DMS153 treated with DMSO at 0.1 percent for 48 hours (cell line): ENCODE results near the gene ZNF543.
"Not testable (repeated sequence)": the region's sequence is repeated elsewhere in the genome, so short reads cannot be mapped to it uniquely, and the experiment has no call there.

ENCODE experiments used
- DNase-seq: peaks from one replicate; lab custom pipeline; 2025; ENCODE audit not compliant: unreplicated experiment; lab: John Stamatoyannopoulos, UW

Gene ZNF543

DNA sequence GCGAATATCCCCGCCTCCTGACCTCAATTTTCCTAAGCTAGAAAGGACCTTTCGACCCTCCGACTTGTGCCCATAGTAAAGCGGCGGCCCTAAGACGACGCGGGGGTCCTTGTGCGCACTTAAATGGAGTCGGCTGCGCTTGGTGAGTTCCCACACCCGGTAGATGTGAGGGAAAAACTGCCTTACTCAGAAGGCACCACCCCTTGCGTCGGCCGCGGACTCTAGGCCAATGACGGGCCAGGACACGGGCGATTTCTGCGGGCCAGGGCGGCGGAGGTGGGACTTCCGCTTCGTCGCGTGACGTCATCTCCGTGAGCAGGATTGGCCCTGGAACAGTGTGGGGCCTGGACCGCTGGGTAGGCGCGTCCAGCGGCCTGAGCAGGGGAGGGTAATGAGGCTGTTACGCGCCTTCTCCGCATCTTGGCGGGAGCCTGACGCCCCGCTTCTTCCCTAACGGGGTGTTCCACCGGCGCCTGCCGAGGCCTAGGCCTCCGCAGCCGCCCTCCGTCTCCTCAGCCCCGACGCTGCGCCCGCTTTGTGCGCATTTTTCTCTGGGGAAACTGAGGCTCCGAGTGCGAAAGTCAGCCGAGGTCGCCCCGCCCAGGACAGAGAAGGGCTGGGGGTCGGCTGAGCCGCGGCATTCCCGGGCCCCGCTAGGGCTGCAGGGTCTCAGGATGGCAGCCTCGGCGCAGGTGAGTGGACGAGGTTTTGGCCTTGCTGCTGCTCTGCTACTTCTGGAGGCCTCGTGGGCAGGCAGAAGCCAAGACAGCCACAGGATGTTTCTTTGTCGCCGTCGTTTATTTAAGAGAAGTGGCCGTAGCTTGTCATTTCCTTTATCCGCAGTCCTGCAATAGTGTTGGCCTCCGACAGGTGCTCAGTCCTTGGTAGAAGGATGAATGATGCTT, at the start of gene ZNF543:
TSS of gene ZNF543 (plus strand) at position 293 of the 905 bp plus-strand sequence. CDS start at position 675, 382 bp downstream.
- peak; percentile 79 for DNase-seq

DNA sequence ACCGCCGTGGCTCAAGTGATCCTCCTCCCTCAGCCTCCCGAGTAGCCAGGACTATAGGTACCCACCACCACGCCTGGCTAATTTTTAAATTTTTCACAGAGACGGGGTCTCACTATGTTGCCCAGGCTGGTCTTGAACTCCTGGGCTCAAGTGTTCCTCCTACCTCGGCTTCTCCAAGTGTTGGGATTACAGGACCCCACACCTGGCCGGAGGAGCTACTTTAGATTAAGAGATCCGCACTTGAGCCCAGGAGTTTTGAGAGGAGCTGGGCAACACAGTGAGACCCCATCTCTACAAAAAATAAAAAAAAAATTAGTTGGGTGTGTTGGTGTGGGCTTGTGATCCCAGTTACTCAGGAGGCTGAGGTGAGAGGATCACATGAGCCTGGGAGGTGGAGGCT, 49.0 kb upstream of the ZNF543 start:
- DNase-seq: no peak

DNA sequence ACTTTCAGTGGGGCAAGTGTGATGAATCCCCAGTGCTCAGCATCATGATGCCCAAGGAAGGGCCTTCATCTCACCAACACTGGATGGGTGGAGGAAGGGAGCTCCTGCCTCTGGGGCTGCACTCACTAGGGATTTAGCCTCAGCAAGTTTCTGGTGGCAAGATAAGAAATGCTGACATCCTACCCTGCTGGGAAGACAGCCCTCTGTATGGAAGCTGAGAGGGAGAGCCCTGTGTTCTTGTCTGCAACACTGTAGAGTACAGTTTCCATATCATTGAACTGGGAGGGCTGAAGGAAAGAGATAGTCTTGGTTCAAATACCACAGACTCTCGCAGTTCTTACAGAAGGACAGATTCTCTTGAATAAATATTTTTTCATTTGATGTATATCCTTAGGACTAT, 47.3 kb upstream of the ZNF543 start:
- no peak for DNase-seq

DNA sequence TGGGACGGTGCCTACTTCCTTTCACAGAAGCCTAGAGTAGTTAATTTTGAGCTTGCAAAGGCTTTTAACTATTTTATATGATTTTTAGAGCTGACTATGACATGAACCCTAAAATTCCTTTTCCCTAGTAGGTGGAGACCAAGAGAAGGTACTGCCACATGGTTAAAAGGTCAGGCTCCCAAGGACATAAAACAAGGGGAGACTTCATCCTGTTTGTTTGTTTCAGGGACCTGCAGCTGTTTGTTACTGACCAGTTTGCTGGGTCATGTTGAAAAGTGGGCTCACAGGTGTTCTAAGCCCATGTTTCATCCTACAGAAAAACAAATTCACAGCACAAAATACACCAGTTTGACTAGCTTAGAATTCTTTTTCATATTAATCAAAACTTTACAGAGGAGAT, 43.8 kb upstream of the ZNF543 start:
- no peak for DNase-seq

DNA sequence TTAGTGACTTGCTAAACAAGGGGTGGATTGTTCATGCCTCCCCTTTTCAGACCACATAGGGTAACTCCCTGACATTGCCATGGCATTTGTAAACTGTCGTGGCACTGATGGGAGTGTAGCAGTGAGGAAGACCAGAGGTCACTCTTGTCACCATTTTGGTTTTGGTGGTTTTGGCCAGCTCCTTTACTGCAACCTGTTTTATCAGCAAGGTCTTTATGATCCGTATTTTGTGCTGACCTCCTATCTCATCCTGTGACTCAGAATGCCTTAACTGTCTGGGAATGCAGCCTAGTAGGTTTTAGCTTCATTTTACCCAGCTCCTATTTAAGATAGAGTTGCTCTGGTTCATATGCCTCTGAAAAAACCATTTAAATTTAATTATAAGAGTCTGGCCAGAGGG, 41.8 kb upstream of the ZNF543 start:
- not testable (repeated sequence) for DNase-seq

DNA sequence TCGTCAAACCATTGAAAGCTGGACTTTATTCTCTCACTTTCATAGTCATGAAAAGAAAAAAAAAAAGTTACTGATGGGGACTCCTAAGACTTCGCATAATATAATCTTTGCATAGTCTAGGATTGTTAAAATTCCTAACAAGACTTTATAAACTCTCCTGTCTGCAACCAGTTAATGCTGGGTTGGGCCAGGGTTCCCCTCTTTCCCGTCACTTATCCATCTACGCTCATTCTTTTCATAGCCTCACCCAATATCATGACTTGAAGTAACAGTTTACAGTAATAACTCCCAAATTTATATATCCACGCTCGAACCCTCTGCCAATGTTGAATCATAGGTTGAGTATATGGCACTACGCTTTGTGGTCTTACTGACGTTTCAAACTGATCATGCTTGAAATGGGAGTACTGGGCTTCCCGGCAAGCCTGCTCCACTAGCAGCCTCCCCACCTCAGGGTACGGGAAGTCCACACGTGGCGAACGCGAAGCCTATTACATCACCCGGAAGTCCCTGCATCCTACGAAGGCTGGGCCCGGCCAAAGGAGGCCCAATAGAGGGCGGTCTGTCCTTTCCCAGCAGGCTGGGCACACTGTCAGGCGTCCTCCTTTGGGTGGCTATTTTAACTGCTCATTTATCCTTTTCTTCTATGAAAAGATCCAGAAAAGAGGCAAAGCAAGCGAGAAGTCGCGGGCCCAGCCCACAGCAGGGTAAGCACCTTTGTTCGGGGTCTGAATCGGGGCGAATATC, 40.7 kb upstream of the ZNF543 start:
- DNase-seq: peak; percentile 71

DNA sequence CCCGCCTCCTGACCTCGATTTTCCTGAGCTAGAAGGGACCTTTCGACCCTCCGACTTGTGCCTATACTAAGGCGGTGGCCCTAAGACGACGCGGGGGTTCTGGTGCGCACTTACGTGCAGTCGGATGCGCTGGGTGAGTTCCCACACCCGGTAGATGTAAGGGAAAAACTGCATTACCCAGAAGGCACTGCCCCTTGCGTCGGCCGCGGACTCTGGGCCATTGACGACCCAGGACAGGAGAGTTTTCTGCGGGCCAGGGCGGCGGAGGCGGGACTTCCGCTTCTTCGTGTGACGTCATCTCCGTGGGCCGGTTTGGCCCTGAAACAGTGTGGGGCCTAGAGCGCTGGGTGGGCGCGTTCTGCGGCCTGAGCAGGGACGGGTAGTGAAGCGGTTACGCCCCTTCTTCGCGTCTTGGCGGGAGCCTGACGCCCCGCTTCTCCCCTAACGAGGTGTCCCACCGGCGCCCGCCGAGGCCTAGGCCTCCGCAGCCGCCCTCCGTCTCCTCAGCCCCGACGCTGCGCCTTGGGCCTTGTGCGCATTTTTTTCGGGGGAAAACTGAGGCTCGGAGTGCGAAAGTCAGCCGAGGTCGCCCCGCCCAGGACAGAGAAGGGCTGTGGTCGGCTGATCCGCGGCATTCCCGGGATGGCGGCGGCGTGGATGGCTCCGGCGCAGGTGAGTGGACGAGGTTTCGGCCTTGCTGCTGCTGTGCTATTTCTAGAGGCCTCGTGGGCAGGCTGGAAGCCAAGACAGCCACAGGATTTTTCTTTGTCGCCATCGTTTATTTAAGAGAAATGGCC, 39.9 kb upstream of the ZNF543 start, which contains the start of gene ZNF460:
TSS of gene ZNF460 (plus strand) at position 321 of the 797 bp plus-strand sequence. CDS start at position 643, 322 bp downstream.
- peak; percentile 84 for DNase-seq

DNA sequence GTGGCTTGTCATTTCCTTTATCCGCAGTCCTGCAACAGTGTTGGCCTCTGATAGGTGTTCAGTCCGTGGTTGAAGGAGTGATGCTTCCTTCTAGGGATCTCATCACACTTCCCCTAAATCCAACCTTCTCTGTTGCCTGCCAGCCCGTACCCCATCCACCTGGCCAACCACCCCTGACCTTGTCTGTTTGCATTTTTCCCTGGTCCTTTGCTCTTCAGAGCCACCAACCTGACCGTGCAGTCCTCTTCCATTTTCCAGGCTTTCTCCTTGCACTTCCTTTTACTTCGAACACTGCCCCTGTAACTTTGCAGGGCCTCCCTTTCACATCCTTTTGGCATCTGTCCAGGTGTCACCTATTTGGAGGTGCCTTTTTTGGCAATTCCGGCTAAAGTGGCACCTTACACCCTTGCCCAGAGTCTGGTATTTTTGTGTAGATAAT, 39.3 kb upstream of the ZNF543 start:
- DNase-seq: no peak

DNA sequence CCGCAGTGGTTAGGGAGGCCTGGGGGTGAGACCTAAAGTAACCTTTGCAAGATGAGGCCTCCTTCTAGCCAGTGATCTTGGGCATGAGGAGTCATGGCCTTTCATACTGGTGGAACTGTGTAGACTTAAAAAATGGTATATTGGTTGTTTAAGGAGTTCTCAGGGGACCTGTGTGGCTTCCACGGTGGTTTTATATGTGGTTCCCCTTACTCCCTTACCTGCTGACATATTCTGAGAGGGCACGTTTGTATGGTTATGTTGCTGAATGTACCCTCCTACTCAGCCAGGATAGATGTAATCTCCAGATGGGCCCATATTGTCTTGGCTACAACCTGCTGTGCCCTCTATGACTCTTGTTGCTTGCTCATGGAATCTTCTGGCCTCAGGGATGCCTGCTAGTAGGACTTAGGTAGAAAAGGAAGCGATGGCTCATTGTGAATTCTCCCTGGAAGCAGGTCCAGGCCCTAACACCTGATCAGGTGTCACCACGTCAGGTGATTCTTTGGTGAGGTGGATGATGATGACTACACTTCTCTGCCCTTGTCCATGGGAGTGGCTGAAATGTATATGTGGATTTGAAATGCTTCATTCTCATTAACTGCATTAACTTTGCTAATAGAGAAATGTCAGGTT, 38.1 kb upstream of the ZNF543 start:
- DNase-seq: no peak

DNA sequence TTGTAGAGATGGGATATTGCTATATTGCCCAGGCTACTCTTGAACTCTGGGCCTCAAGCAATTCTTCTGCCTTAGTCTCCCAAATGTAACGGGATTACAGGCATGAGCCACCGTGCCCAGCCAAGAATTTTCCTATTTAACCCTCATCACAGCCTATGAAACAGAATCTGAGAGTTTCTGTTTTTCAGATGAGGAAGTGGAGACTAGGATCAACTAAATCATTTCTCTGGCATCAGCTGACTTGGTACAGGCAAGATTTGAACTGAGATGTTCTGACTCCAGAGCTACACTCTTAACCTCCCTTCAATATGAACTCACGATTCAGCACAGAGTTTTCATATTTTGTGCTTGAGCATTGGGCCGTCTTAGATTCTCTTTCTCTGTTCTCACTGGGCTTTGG, 31.9 kb upstream of the ZNF543 start:
- no peak for DNase-seq

DNA sequence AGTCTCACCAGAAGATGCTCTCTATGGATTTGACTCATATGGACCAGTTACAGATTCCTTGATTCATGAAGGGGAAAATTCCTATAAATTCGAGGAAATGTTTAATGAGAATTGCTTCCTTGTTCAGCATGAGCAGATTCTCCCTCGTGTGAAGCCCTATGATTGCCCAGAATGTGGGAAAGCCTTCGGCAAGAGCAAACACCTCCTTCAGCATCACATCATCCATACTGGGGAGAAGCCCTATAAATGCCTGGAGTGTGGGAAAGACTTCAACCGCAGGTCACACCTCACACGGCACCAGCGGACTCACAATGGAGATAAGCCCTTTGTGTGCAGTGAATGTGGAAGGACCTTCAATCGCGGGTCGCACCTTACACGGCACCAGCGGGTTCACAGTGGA, 29.3 kb upstream of the ZNF543 start:
- no peak for DNase-seq

DNA sequence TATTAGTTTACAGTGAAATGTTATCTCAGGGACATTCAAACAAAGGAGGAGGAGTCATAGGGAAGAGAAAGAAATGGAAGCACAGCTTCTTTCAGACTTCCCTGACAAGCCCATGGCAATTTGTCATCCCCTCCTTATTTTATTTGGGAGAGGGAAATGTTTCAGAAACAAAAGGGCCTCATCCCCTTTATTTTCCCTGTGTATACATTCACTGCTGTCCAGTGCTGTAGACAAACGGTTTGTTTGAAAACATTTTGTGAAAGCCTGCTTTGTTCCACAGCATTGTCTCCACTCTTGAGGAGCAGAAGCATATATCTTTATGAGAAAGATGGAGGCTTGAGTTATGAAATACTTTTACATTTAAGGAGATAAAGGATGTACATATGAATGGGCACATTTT, 27.7 kb upstream of the ZNF543 start:
- no peak for DNase-seq

DNA sequence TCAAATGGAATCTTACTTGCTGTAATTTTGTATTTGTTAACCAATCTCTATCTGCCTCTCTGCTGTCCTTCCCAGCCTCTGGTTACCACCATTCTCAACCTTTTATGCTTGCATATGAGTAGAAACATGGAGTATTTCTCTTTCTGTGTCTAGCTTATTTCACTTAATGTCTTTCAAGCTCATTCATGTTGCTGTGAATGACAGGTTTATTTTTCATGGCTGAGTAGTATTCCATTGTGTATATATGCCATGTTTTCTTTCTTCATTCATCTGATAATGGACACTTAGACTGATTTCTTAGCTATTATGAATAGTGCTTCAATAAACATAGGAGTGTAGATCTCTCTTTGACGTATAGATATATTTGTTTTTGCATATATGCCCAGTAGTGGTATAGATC, 26.6 kb upstream of the ZNF543 start:
- no peak for DNase-seq

DNA sequence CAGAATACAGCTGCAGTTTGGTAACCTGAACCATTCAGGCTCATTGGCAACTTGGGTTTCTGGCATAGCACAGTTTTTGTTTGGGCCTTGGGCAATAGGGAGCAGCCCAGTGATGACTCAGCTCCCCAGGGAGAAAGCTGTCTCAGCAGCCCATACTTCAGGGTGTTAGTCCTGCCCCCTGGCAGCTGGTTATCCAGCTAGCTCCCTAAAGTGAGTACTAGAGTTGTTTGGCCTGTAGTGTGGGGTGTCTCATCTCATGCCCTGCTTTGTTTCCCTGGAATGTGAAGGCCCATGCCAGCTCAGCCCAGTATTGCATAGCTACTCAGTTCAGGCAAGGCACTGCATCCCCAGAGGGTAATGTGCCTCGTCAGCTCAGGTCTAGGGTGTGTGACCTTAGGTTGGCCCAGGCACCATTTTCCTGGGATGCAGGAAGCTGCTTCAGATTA, 18.2 kb upstream of the ZNF543 start:
- DNase-seq: no peak

DNA sequence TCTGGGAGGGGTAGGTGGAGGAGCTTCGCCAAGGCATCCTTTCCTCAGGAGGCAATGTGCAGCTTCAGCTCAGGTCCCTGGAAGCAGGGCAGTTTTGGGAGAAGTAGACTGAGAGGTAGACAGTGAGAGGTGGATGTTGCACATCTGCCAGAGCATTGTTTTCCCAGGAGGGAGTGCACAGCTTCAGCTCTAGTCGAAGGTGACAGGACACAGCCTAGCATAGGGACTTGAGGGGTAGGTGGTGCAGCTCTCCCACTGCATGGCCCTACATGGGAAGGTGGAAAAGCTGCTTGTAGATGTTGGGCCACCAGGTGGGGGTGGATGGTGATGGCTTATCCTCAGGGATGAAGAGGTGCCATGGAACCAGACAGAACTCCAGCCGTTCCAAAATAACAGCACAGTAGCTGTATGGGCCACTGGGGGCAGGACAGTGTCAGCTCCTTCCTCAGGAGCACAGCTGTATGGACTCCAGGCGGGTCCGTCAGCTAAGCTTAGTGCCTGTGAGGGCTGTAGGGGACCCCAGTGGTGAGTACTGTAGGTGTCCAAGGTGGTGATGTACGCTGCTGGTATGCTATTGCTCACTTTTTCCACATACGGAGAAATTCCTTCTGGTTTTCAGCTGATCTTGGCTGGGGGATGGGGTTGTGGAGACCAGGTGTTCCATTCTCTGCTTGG, 17.4 kb upstream of the ZNF543 start:
- no peak for DNase-seq

DNA sequence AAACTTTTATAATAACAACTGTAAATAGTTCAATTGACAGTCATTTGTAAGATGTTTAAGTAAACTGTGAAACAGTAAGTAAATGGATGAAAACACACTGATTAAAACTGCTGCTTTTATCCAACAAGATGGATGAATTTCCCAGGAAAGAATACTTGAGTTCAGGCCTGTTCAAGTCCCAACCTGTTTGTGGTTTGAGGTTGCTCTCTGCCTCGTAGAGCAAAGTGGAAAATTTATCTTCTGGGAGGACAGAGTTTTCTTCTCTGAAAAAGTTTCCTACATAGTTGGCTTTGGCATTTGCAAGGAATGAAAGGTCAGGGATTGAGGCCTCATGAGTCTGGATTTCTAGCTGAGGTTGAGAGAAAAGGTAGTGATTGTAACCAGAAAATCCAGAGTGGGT, 15.2 kb upstream of the ZNF543 start:
- no peak for DNase-seq

DNA sequence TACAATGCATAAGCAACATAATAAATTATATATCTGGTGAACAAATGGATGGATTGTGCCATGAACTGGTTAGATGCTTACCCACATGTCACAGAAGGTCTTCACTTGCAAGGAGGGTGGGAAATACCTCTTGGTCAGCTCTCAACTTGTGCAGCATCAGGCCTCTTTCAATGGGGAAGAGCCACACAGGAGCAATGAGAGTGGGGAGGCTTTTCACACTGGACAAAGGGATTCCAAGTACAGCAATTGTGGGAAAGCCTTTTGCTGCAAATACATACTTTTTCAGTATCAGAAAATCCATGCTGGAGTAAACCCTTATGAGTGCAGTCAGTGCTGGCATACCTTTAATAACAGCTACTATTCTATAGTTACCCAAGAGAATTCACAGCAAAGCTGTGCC, 11.8 kb upstream of the ZNF543 start:
- DNase-seq: no peak

DNA sequence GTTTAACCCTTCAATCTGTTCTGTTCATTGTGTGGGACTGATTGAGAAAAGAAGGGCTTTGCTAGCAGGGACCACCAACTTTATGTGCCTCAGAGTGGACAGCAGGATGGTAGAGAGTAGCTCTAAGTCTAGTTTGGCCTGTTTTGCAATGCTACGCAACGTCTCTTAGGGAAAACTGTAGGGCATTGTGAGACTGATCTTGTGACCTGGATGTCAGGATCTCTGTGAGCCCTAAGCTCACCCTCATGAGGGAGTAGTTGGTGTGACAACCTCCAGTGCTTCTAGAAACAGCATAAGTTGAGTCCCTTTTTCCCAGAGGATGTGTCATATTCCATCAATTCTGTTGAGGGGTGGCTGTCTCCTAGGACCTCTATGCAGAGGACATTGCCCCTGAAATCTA, 9.5 kb upstream of the ZNF543 start:
- no peak for DNase-seq

DNA sequence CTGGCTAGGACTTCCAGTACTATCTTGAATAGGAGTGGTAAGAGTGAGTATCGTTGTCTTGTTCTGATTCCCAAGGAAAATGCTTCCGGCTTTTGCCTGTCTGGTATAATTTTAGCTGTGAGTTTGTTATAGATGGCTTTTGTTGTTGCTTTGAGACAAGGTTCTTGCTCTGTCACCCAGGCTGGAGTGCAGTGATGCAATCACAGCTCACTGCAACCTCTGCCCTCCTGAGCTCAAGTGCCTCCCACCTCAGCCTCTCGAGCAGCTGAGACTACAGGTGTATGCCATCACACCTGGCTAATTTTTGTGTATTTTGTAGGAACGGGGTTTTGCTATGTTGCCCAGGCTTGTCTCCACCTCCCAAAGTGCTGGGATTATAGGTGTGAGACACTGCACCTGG, 6.1 kb upstream of the ZNF543 start:
- DNase-seq: no peak

DNA sequence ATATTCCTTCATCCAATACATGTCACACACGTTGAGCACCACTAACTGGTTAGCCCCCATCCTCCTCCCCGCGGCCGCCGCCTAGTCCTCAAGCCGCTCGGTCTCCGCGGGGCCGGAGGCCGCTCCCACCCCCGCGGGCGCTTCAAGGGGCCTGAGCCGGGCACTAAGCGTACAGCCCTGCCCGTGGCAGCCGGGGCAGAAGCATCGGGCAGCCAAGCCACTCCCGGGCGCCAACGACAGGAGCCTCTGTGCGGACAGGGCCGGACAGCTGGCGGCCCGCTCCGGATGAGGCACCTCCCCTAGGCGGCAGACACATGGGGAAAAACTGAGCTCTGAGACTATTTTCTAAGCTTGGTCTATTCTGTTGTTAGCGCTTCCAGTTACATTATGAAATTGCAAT, 2.8 kb upstream of the ZNF543 start:
- DNase-seq: no peak
